ENCODE measurements around the gene DMC1.

Gene DMC1

GRCh38 chr22:38578505-38578904 lies 8.5 kb upstream of the DMC1 start:
- TF ChIP-seq CTCF (IDR thresholded peaks at IDR 0.05; ENCODE audit: insufficient read depth, missing control alignments): no peak
- FAIRE-seq (no peak), DNase-seq (ENCODE audit: insufficient read length, low spot score) (no peak)

- FAIRE-seq: no peak
- DNase-seq (ENCODE audit: insufficient read length, low spot score): no peak
- peak; percentile 67 for TF ChIP-seq CTCF (IDR thresholded peaks at IDR 0.05; ENCODE audit: insufficient read depth, missing control alignments)
Measured at GRCh38 chr22:38572065-38572464, 2.1 kb upstream of the DMC1 start.

- TF ChIP-seq CTCF (IDR thresholded peaks at IDR 0.05; ENCODE audit: insufficient read depth, missing control alignments): no peak
- FAIRE-seq: no peak
- DNase-seq (ENCODE audit: insufficient read length, low spot score): no peak
Measured at GRCh38 chr22:38570779-38571364, 889 bp upstream of the DMC1 start.

- DNase-seq (ENCODE audit: insufficient read length, low spot score) (no peak), FAIRE-seq (no peak)
- TF ChIP-seq CTCF (IDR thresholded peaks at IDR 0.05; ENCODE audit: insufficient read depth, missing control alignments): no peak
Measured at GRCh38 chr22:38569181-38569971, 607 bp downstream of the DMC1 start.

- FAIRE-seq (no peak), DNase-seq (ENCODE audit: insufficient read length, low spot score) (no peak)
Measured at GRCh38 chr22:38567531-38568285, 2.3 kb downstream of the DMC1 start.

GRCh38 chr22:38566726-38567504 lies 3.1 kb downstream of the DMC1 start:
- TF ChIP-seq CTCF (IDR thresholded peaks at IDR 0.05; ENCODE audit: insufficient read depth, missing control alignments): no peak
- DNase-seq (ENCODE audit: insufficient read length, low spot score) (no peak), FAIRE-seq (no peak)

More at GRCh38 chr22:38567531-38568285, 2.3 kb downstream of the DMC1 start:
- TF ChIP-seq CTCF (IDR thresholded peaks at IDR 0.05; ENCODE audit: insufficient read depth, missing control alignments): no peak
